ENCODE data around the gene CNOT4.

DNA sequence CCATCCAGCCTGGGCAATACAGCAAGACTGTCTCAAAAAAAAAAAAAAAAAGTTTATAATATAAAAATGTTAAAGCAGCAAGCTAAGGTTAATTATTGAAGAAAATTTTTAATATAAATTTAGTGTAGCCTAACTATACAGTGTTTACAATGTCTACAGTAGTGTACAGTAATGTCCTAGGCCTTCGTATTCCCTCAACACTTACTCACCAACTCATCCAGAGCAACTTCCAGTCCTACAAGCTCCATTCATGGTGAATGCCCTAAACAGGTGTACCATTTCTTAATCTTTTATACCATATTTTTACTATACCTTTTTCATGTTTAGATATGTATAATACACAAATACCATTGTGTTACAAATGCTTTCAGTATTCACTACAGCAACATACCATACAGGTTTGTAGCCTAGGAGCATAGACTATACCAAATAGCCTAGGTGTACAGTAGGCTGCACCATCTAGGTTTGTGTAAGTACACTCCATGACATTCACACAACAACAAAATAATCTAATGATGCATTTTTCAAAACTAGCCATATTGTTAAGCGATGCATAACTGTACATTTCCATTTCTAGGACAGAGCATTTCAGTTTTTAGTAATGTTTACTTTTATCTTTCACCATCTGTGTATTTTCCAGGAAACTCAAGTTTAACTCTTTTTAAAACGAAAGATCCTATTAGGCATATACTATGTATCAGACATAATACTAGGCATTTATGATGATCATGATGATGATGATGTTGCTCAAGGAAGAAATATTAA lies 43.3 kb downstream of the CNOT4 start:
- TF ChIP-seq, protein P1, sequence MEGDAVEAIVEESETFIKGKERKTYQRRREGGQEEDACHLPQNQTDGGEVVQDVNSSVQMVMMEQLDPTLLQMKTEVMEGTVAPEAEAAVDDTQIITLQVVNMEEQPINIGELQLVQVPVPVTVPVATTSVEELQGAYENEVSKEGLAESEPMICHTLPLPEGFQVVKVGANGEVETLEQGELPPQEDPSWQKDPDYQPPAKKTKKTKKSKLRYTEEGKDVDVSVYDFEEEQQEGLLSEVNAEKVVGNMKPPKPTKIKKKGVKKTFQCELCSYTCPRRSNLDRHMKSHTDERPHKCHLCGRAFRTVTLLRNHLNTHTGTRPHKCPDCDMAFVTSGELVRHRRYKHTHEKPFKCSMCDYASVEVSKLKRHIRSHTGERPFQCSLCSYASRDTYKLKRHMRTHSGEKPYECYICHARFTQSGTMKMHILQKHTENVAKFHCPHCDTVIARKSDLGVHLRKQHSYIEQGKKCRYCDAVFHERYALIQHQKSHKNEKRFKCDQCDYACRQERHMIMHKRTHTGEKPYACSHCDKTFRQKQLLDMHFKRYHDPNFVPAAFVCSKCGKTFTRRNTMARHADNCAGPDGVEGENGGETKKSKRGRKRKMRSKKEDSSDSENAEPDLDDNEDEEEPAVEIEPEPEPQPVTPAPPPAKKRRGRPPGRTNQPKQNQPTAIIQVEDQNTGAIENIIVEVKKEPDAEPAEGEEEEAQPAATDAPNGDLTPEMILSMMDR (IDR thresholded peaks at IDR 0.05): no peak
- TF ChIP-seq POLR2A (IDR thresholded peaks at IDR 0.05): no peak
